Mesothelial cell of epicardium (in vitro differentiated cells): ENCODE measurements around the gene ARPC5. TPM values are rescaled to one million over a fixed set of nuclear protein-coding genes. Genes with fewer than 3 reads are reported as not detected.

ENCODE experiments used
- DNase-seq, 2 experiments: peaks; one replicate each; pipeline ENCODE4 v3.0.0; 2021; ENCODE audit warnings: low spot score in 2 of 2; ENCODE audit not compliant: unreplicated experiment in 2 of 2
- H3K27ac Mint-ChIP-seq: 2 replicates; pipeline ENCODE4 v1.8.0; 2021; ENCODE audit warnings: mixed read lengths
- H3K27me3 Mint-ChIP-seq: 2 replicates; pipeline ENCODE4 v1.8.0; 2021; ENCODE audit warnings: low read depth, mixed read lengths
- H3K36me3 Mint-ChIP-seq: 2 replicates; pipeline ENCODE4 v1.8.0; 2021; ENCODE audit warnings: mixed read lengths
- H3K4me1 Mint-ChIP-seq: 2 replicates; pipeline ENCODE4 v1.8.0; 2021; ENCODE audit warnings: mixed read lengths
- H3K4me3 Mint-ChIP-seq: 2 replicates; pipeline ENCODE4 v1.8.0; 2021; ENCODE audit warnings: mild to moderate bottlenecking, moderate library complexity, mixed read lengths
- H3K9me3 Mint-ChIP-seq: 2 replicates; pipeline ENCODE4 v1.8.0; 2021; ENCODE audit warnings: mixed read lengths
- total RNA-seq: library from RNA; stranded (reverse); gene quantifications from 3 replicates; pipeline ENCODE4 v1.2.1, GENCODE V29; 2021
- TF ChIP-seq, protein P1 (sequence below): fragments of 200-600 bp; sonication (generic); IDR thresholded peaks from one replicate; pipeline ENCODE4 v1.5.0; 2021; ENCODE audit warnings: antibody characterized with exemption; ENCODE audit not compliant: unreplicated experiment

ARPC5 gene
- total RNA-seq, 1 donor from 2014 or later, result 73.9 TPM

DNA sequence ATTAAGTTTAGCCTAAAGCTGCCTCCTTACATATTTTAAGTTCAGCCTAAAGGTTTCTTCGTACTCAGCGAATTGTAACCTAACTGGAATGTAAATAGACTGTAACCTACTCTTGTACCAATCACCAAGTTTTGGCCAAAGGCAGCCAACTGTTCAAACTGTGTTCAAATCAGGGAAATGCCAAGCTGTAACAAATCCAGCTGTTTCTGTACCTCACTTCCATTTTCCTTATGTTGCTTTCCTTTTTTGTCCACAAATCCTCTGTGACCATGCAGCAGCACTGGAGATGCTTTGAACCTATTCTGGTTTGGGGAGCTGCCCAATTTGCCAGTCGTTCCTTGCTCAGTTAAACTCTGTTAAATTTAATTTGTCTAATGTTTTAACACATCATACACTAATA lies 20.8 kb upstream of the ARPC5 start:
- Mint-ChIP-seq H3K36me3 (peaks cover 2% of the 10 kb centered on the region), H3K9me3 (peaks cover 8% of the 10 kb centered on the region), H3K4me3 (no peak overlapping the region), H3K27ac (no peak overlapping the region), H3K27me3 (no peaks in the 10 kb centered on the region), H3K4me1 (peaks cover 11% of the 10 kb centered on the region)
- TF ChIP-seq, protein P1, sequence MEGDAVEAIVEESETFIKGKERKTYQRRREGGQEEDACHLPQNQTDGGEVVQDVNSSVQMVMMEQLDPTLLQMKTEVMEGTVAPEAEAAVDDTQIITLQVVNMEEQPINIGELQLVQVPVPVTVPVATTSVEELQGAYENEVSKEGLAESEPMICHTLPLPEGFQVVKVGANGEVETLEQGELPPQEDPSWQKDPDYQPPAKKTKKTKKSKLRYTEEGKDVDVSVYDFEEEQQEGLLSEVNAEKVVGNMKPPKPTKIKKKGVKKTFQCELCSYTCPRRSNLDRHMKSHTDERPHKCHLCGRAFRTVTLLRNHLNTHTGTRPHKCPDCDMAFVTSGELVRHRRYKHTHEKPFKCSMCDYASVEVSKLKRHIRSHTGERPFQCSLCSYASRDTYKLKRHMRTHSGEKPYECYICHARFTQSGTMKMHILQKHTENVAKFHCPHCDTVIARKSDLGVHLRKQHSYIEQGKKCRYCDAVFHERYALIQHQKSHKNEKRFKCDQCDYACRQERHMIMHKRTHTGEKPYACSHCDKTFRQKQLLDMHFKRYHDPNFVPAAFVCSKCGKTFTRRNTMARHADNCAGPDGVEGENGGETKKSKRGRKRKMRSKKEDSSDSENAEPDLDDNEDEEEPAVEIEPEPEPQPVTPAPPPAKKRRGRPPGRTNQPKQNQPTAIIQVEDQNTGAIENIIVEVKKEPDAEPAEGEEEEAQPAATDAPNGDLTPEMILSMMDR, result no peak
- DNase-seq, result no peak

DNA sequence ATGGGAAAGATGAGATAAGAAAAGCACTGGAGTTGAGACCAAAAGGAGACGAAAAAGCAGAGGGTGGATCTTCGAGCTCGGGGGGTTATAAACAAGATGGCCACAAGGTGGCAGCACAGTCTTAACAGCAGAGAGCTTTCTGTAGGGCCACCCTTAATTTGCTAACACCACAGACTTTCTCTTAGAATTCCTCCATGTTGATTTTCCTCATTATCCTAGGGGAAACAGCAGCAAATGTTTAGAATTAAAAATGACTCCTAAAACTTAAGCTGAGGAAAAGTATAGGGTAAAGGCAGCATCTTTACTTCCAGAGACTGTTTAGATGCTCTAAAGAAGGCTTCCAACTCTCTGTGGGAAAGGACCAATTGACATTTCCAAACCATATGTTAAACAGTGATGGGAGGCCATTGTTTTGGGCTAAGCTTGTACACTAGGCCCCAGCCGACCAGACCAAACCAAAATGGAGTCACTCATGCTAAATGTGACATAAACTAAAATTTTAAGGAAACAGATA lies 20.0 kb upstream of the ARPC5 start:
- H3K4me1 Mint-ChIP-seq, result peaks cover 11% of the 10 kb centered on the region
- H3K36me3 Mint-ChIP-seq, result peaks cover 2% of the 10 kb centered on the region
- no peaks in the 10 kb centered on the region for H3K27me3 Mint-ChIP-seq
- H3K9me3 Mint-ChIP-seq, result peaks cover 8% of the 10 kb centered on the region
- no peak overlapping the region for H3K4me3 Mint-ChIP-seq
- TF ChIP-seq, protein P1, result peak; percentile 89
- DNase-seq, result peak; percentile 62 to 88
- no peak overlapping the region for H3K27ac Mint-ChIP-seq

DNA sequence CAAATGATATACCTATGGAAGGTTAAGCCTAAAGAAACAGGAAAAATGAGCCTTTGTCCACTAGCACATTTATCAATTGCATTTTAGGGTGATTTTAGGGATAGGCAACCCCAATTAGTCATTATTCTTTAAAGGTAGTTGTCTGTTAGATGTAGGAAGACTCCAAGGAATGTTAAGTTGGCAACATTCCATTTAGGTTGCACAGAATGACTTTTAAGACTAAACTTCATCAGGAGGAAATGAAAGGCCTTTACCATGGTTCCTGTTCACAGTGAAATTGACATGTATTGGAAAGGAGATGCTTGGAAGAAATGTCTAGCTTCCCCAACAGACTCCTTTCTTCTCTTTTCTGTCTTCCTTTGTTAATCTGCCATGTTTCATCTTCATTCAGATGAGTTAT lies 19.1 kb upstream of the ARPC5 start:
- TF ChIP-seq, protein P1, result no peak
- no peak overlapping the region for H3K27ac Mint-ChIP-seq
- peaks cover 11% of the 10 kb centered on the region for H3K4me1 Mint-ChIP-seq
- H3K27me3 Mint-ChIP-seq, result no peaks in the 10 kb centered on the region
- peaks cover 3% of the 10 kb centered on the region for H3K9me3 Mint-ChIP-seq
- H3K4me3 Mint-ChIP-seq, result no peak overlapping the region
- no peak for DNase-seq
- peaks cover 2% of the 10 kb centered on the region for H3K36me3 Mint-ChIP-seq

DNA sequence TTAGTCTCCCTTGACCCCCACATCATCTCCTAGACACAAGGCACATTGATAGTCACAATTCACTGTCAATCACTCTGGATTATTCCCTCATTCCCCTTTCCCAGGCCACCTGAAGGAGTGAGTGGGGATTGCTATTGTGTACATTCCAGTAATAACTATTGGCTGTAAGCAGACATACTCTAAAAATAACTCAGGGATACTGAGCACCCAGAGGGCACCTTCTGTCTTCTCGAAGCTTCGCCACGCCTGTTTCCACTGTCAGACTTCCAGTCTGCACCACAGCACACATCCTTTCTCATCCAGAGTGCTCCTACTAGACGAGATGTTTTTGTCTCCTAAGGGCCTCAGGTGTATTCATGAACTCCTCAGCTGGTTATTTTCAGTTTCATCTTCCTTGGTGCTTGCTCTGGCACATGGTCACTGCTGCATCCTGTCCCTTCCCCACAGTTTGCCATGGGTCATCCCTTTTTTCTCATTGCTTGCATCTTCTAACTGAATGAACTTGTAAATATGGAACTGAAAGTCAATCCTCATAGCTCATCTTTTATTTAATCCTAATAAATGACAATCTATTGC lies 18.4 kb upstream of the ARPC5 start:
- H3K36me3 Mint-ChIP-seq, result no peaks in the 10 kb centered on the region

DNA sequence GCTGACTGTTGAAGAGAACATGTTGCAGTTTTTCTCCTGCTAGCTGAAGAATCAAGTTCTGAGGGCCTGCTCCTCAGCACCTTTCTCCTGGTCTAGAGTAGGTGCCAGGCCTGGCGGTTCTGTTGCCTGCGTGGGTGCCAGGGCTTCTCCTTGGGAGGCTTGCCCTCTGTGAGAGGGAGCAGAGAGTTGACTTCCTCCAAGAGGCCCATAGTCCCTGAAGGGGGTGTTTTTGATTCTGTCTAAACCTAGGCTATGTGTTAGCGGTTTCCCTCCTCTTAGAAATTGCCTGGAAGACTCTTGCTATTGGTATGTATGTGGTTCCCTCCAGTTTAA lies 17.8 kb upstream of the ARPC5 start:
- Mint-ChIP-seq H3K9me3 (no peaks in the 10 kb centered on the region), H3K36me3 (no peaks in the 10 kb centered on the region), H3K4me1 (peaks cover 11% of the 10 kb centered on the region), H3K27ac (no peak overlapping the region), H3K4me3 (no peak overlapping the region), H3K27me3 (no peaks in the 10 kb centered on the region)
- no peak for DNase-seq
- TF ChIP-seq, protein P1, result no peak

More for the DNA sequence above, 18.4 kb upstream of the ARPC5 start:
- TF ChIP-seq, protein P1, result no peak
- no peaks in the 10 kb centered on the region for H3K27me3 Mint-ChIP-seq
- H3K9me3 Mint-ChIP-seq, result no peaks in the 10 kb centered on the region
- H3K4me3 Mint-ChIP-seq, result no peak overlapping the region
- DNase-seq, result no peak
- H3K4me1 Mint-ChIP-seq, result peaks cover 11% of the 10 kb centered on the region
- H3K27ac Mint-ChIP-seq, result no peak overlapping the region
